Smooth muscle cell (in vitro differentiated cells): Measurements from ENCODE around the gene PMEPA1. TPM values are rescaled to one million over a fixed set of nuclear protein-coding genes. Genes with fewer than 3 reads are reported as not detected.

Experiments
- DNase-seq: peaks from one replicate; lab custom pipeline; 2025; ENCODE audit not compliant: unreplicated experiment; lab: John Stamatoyannopoulos, UW
- H2AFZ ChIP-seq: fragments of 200-600 bp; sonication (generic); 2 replicates; pipeline ENCODE4 v1.6.0; 2016; ENCODE audit warnings: antibody characterized with exemption, low read depth, mild to moderate bottlenecking
- H3F3A ChIP-seq: fragments of 200-600 bp; sonication (generic); 2 replicates; pipeline ENCODE4 v1.6.0; 2017; ENCODE audit warnings: antibody characterized with exemption, low read depth
- H3K27ac ChIP-seq: fragments of 200-600 bp; sonication (generic); 2 replicates; pipeline ENCODE4 v1.5.1; 2016; ENCODE audit warnings: low read depth, mild to moderate bottlenecking
- H3K27me3 ChIP-seq: fragments of 200-600 bp; sonication (generic); 2 replicates; pipeline ENCODE4 v1.6.1; 2016; ENCODE audit warnings: low read depth, mild to moderate bottlenecking
- H3K36me3 ChIP-seq: fragments of 200-600 bp; sonication (generic); 2 replicates; pipeline ENCODE4 v1.5.1; 2016; ENCODE audit warnings: low read depth
- H3K4me1 ChIP-seq: fragments of 200-600 bp; sonication (generic); 2 replicates; pipeline ENCODE4 v1.5.1; 2016; ENCODE audit warnings: low read depth
- H3K4me2 ChIP-seq: fragments of 200-600 bp; sonication (generic); 2 replicates; pipeline ENCODE4 v1.6.0; 2016; ENCODE audit warnings: mild to moderate bottlenecking
- H3K4me3 ChIP-seq: fragments of 200-600 bp; sonication (generic); 2 replicates; pipeline ENCODE4 v1.5.1; 2016; ENCODE audit warnings: mild to moderate bottlenecking
- H3K79me2 ChIP-seq: fragments of 200-600 bp; sonication (generic); 2 replicates; pipeline ENCODE4 v1.6.0; 2016; ENCODE audit warnings: low read depth, mild to moderate bottlenecking
- H3K9ac ChIP-seq: fragments of 200-600 bp; sonication (generic); 2 replicates; pipeline ENCODE4 v1.6.0; 2016; ENCODE audit warnings: low read depth
- H3K9me3 ChIP-seq: fragments of 200-600 bp; sonication (generic); replicated peaks from 2 replicates; pipeline ENCODE4 v1.5.1; 2016; ENCODE audit warnings: low read depth
- H4K20me1 ChIP-seq: fragments of 200-600 bp; sonication (generic); 2 replicates; pipeline ENCODE4 v1.6.0; 2016; ENCODE audit warnings: low read depth
- CTCF ChIP-seq: fragments of 200-600 bp; sonication (generic); IDR thresholded peaks from 2 replicates; pipeline ENCODE4 v1.5.1; 2017; ENCODE audit warnings: borderline replicate concordance, mild to moderate bottlenecking, antibody characterized with exemption; ENCODE audit not compliant: insufficient read depth, poor library complexity, severe bottlenecking
- WGBS: methylation state at CpG from one replicate; pipeline ENCODE4 v1.1.7; 2016; ENCODE audit warnings: low lambda C conversion rate; 5-methylcytosine and 5-hydroxymethylcytosine counted together
- polyA plus RNA-seq: library from polyadenylated mRNA; unstranded; fragments of >200 nt; fragmentation: Nextera tagmentation; extraction: Ambion mirVana; gene quantifications from 2 replicates; pipeline ENCODE4 v1.2.1, GENCODE V29; 2016
- total RNA-seq: library from RNA; depleted of rRNA; stranded (reverse); fragments of >200 nt; gene quantifications from 2 replicates; pipeline ENCODE4 v1.2.3, GENCODE V29; 2014

PMEPA1 gene
- total and polyA plus RNA-seq, 2 experiments from 2014 or later: 37.2 to 81.9 TPM

- no peaks in the 10 kb centered on the region for H3K79me2 ChIP-seq
- 96% methylated on average over 4 of the region's 4 CpGs for WGBS
These were observed 46.4 kb upstream of the PMEPA1 start for GRCh38 chr20:57756213-57756612.

GRCh38 chr20:57755609-57756008 is 45.8 kb upstream of the PMEPA1 start:
- no peaks in the 10 kb centered on the region for H3K4me1 ChIP-seq
- no peak overlapping the region for H3K4me3 ChIP-seq
- no peak overlapping the region for H3K27ac ChIP-seq
- no peaks in the 10 kb centered on the region for H4K20me1 ChIP-seq
- DNase-seq: no peak
- no peak overlapping the region for H2AFZ ChIP-seq
- TF ChIP-seq CTCF: no peak
- H3K4me2 ChIP-seq: no peak overlapping the region
- WGBS: 82% methylated on average over 1 of the region's 1 CpG
- H3K79me2 ChIP-seq: no peaks in the 10 kb centered on the region
- H3F3A ChIP-seq: no peaks in the 10 kb centered on the region
- H3K27me3 ChIP-seq: no peaks in the 10 kb centered on the region
- no peak overlapping the region for H3K9ac ChIP-seq
- no peaks in the 10 kb centered on the region for H3K36me3 ChIP-seq
- no peaks in the 10 kb centered on the region for H3K9me3 ChIP-seq

More at GRCh38 chr20:57756213-57756612, 46.4 kb upstream of the PMEPA1 start:
- Histone ChIP-seq H3F3A (no peaks in the 10 kb centered on the region), H2AFZ (no peak overlapping the region), H3K27me3 (no peaks in the 10 kb centered on the region), H3K9ac (no peak overlapping the region), H3K27ac (no peak overlapping the region), H3K4me2 (no peak overlapping the region), H4K20me1 (no peaks in the 10 kb centered on the region), H3K4me1 (no peaks in the 10 kb centered on the region), H3K4me3 (no peak overlapping the region), H3K9me3 (no peaks in the 10 kb centered on the region), H3K36me3 (no peaks in the 10 kb centered on the region)
- DNase-seq: no peak
- no peak for TF ChIP-seq CTCF

- H3K4me3 ChIP-seq: no peak overlapping the region
- no peaks in the 10 kb centered on the region for H3K79me2 ChIP-seq
- H3K36me3 ChIP-seq: no peaks in the 10 kb centered on the region
- H3K4me1 ChIP-seq: no peaks in the 10 kb centered on the region
- H2AFZ ChIP-seq: no peak overlapping the region
- TF ChIP-seq CTCF: no peak
- no peaks in the 10 kb centered on the region for H3K27me3 ChIP-seq
- no peaks in the 10 kb centered on the region for H4K20me1 ChIP-seq
- 92% methylated on average over 3 of the region's 3 CpGs for WGBS
- no peak for DNase-seq
- no peak overlapping the region for H3K9ac ChIP-seq
- peaks cover 8% of the 10 kb centered on the region for H3F3A ChIP-seq
- H3K27ac ChIP-seq: no peak overlapping the region
- no peaks in the 10 kb centered on the region for H3K9me3 ChIP-seq
- H3K4me2 ChIP-seq: no peak overlapping the region
These were observed 44.4 kb upstream of the PMEPA1 start for GRCh38 chr20:57754190-57754589.

- DNase-seq: no peak
- no peak for TF ChIP-seq CTCF
- Histone ChIP-seq H3K9me3 (no peaks in the 10 kb centered on the region), H3F3A (peaks cover 8% of the 10 kb centered on the region), H2AFZ (no peak overlapping the region), H3K36me3 (no peaks in the 10 kb centered on the region), H3K4me3 (no peak overlapping the region), H3K4me1 (no peaks in the 10 kb centered on the region), H3K9ac (no peak overlapping the region), H4K20me1 (no peaks in the 10 kb centered on the region), H3K79me2 (no peaks in the 10 kb centered on the region), H3K27ac (no peak overlapping the region), H3K27me3 (no peaks in the 10 kb centered on the region), H3K4me2 (no peak overlapping the region)
- 86% methylated on average over 14 of the region's 14 CpGs for WGBS
These were observed 43.7 kb upstream of the PMEPA1 start for GRCh38 chr20:57753332-57754164.
